Adrenal gland (tissue), 12 donors: ENCODE data around the gene PROM1. TPM values are rescaled to one million over a fixed set of nuclear protein-coding genes. Genes with fewer than 3 reads are reported as not detected.

Experiments used
- DNase-seq, 7 donors: peaks; one replicate each; pipeline ENCODE4 v3.0.0-alpha.2; 2019 to 2020
- H3K27ac ChIP-seq, 5 donors: fragments of 200-600 bp; sonication (generic) in 4 of 5; 1 replicate in 3 of 5; 2 replicates in 2 of 5; pipeline versions ENCODE4 v1.5.1 to v1.8.0; 2016 to 2020; ENCODE audit warnings: mild to moderate bottlenecking in 1 of 5
- H3K27me3 ChIP-seq: fragments of 200-600 bp; 2 replicates; pipeline ENCODE4 v1.8.0; 2021
- H3K36me3 ChIP-seq, 2 donors: fragments of 200-600 bp; replicated peaks in 1 of 2; 1 replicate in 1 of 2; 2 replicates in 1 of 2; pipeline versions ENCODE4 v1.5.1 to v1.8.0; 2018 to 2022
- H3K4me1 ChIP-seq, 2 donors: fragments of 200-600 bp; replicated peaks in 1 of 2; 1 replicate in 1 of 2; 2 replicates in 1 of 2; pipeline versions ENCODE4 v1.5.1 to v1.8.0; 2018 to 2021
- H3K4me3 ChIP-seq, 4 donors: fragments of 200-600 bp; sonication (generic) in 3 of 4; one replicate each; pipeline ENCODE4 v1.5.1; 2016 to 2018
- H3K9me3 ChIP-seq, 3 donors: fragments of 200-600 bp; sonication (generic) in 1 of 3; replicated peaks in 1 of 3; 1 replicate in 2 of 3; 2 replicates in 1 of 3; pipeline versions ENCODE4 v1.5.1 to v1.8.0; 2016 to 2021
- POLR2A ChIP-seq, 2 donors: fragments of 450-650 bp; IDR thresholded peaks; one replicate each; pipeline ENCODE4 v1.6.1; 2017; ENCODE audit warnings: antibody characterized with exemption in 2 of 2, mild to moderate bottlenecking in 2 of 2, moderate library complexity in 1 of 2
- WGBS, 4 donors: extraction: QIAGEN DNeasy Blood & Tissue Kit in 2 of 4; methylation state at CpG; one replicate each; pipeline versions ENCODE4 v1.1.5 to v1.1.7; 2013 to 2017; 5-methylcytosine and 5-hydroxymethylcytosine counted together
- intact Hi-C, 2 donors: fragments of 100-400 bp; cut with DNase I; formaldehyde crosslinking; loops; one replicate each; pipeline versions ENCODE4 v1.14.1 to v1.15.0; 2022 to 2023
- polyA plus RNA-seq, 3 donors: library from polyadenylated mRNA; stranded (reverse); fragments of 200-250 nt in 2 of 3; fragments of 350-450 nt in 1 of 3; fragmentation: Illumina TruSeq in 1 of 3; extraction: RNeasy Lipid Tissue Mini Kit (QIAGEN cat#74804) in 1 of 3; gene quantifications; one replicate each; pipeline ENCODE4 v1.2.3, GENCODE V29; 2013 to 2014
- total RNA-seq, 9 donors: library from RNA; depleted of rRNA in 4 of 9; stranded (reverse); fragments of >200 nt in 4 of 9; fragments of 120-200 nt in 1 of 9; fragmentation: NEBNext Ultra II Directional in 1 of 9; extraction: Animal tissue kit (Norgen Biotek cat#: 25700) in 1 of 9; gene quantifications; one replicate each; pipeline versions ENCODE4 v1.1.0 to v1.2.4, GENCODE V29; 2013 to 2023
- TF ChIP-seq, protein P1 (sequence below), 6 experiments: fragments of 450-650 bp in 4 of 6; fragments of 200-600 bp in 2 of 6; sonication (generic) in 1 of 6; IDR thresholded peaks; 1 replicate in 5 of 6; 2 replicates in 1 of 6; pipeline versions ENCODE4 v1.5.1 to v1.8.0; 2016 to 2021; ENCODE audit warnings: antibody characterized with exemption in 6 of 6, mild to moderate bottlenecking in 2 of 6, moderate library complexity in 1 of 6
- donor health status: healthy with polysubstance abuse.
- donor health status: Bipolar disorder and iron deficiency.
- donor health status: DM: yes; HTN: yes; CAD: no.
- donor health status: DM: no; HTN: no; CAD: no.
- donor health status: DM: no; HTN: no; CAD: no.
- donor health status: DM: yes; HTN: yes; CAD: no.

PROM1 gene
- total and polyA plus RNA-seq, 12 donors = 0.14 to 1.6 (median 0.39) TPM; not detected in 4

DNA sequence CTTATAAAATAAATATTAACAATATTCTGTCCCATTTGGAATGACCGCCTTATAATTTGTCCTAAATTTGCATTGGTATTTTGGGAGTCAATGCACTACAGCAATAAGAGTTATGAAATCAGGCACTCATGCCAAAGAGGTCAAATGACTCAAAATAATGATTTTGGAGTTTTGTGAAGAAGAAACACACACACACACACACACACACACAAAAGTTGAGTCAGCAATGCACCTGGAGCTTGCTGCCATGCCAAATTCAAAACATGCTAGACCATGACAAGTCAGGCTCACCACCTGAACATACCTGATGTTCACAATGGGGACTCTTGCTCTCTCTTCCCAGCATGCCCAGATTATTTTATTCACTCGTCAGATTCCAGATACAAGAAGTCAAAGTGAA, 56.7 kb downstream of the PROM1 start:
- Histone ChIP-seq H3K27ac (no peak overlapping the region), H3K4me1 (peaks cover 0 to 6% of the 10 kb centered on the region in 2 donors), H3K4me3 (no peak overlapping the region), H3K9me3 (no peaks in the 10 kb centered on the region), H3K36me3 (no peaks in the 10 kb centered on the region), H3K27me3 (no peaks in the 10 kb centered on the region)
- 47 to 80% (median 73%) methylated on average over 2 of the region's 2 CpGs for WGBS, 4 donors
- intact Hi-C loops = loop anchor here (5.0 to 10.0 kb wide), 5 partner anchors 168 to 418 kb away; no protein-coding TSS in a partner anchor
- DNase-seq = peak in 3 of 7 donors; percentile 9 to 33 (median 31)
- TF ChIP-seq, protein P1, sequence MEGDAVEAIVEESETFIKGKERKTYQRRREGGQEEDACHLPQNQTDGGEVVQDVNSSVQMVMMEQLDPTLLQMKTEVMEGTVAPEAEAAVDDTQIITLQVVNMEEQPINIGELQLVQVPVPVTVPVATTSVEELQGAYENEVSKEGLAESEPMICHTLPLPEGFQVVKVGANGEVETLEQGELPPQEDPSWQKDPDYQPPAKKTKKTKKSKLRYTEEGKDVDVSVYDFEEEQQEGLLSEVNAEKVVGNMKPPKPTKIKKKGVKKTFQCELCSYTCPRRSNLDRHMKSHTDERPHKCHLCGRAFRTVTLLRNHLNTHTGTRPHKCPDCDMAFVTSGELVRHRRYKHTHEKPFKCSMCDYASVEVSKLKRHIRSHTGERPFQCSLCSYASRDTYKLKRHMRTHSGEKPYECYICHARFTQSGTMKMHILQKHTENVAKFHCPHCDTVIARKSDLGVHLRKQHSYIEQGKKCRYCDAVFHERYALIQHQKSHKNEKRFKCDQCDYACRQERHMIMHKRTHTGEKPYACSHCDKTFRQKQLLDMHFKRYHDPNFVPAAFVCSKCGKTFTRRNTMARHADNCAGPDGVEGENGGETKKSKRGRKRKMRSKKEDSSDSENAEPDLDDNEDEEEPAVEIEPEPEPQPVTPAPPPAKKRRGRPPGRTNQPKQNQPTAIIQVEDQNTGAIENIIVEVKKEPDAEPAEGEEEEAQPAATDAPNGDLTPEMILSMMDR (IDR thresholded peaks at IDR 0.05) = no peak
- no peak for TF ChIP-seq POLR2A (IDR thresholded peaks at IDR 0.05)

DNA sequence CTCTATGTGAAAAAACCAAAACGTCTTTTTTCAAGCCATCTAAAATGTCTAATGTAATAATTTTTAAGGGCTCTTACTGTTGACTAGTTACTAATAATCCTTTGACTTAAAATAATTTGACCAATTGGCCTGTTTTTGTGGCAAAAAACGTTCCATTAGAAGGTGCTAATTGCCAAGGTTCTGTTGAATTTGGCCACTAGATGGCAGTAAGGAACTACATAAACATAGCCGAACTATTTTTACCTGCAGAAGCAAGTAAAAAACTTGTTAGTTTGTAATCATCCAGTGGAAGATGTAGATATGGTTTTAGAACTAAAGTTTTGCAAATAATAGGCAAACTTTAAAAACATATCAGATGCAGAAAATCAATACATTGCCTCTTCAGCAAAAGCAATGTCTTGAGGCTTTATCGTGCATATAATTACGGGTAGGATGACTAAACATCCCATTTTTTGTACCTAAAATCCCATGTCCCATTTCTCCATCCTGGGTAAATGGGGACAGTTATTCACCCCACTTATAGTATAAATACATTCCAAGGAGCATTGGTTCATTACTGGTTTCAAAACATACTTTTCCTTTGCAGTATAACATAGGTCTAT, 57.6 kb downstream of the PROM1 start:
- intact Hi-C loops = loop anchor here (5.0 to 10.0 kb wide), 5 partner anchors 169 to 419 kb away; no protein-coding TSS in a partner anchor
- no peaks in the 10 kb centered on the region for H3K36me3 ChIP-seq
- H3K27ac ChIP-seq = no peak overlapping the region
- TF ChIP-seq, protein P1 (IDR thresholded peaks at IDR 0.05) = peak; percentile 72 to 91 (median 84)
- TF ChIP-seq POLR2A (IDR thresholded peaks at IDR 0.05) = no peak
- no peak overlapping the region for H3K4me3 ChIP-seq
- 35 to 41% (median 36%) methylated on average over 5 of the region's 5 CpGs for WGBS, 4 donors
- H3K27me3 ChIP-seq = no peaks in the 10 kb centered on the region
- H3K9me3 ChIP-seq = no peaks in the 10 kb centered on the region
- DNase-seq = peak in 4 of 7 donors; percentile 17 to 45 (median 36)
- peaks cover 0 to 6% of the 10 kb centered on the region in 2 donors for H3K4me1 ChIP-seq

DNA sequence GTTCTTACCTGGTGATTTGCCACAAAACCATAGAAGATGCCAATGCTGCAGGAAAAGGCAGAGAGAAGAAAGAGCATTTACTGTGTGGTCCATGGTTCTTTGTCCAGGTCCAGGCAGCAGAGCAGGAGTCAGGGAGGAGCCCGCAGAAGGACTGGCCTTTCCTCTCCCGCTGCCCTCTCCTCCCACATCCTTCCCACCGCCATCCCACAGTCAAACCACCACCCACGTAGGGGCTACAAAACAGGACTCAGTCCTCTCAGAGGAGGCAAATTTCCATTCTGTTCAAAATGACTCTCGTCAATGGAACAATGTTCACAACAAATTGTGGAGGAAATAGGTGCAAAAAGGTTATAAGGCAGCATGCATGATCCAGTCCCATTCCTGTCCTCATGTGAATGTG, 58.6 kb downstream of the PROM1 start:
- 73 to 87% (median 76%) methylated on average over 5 of the region's 5 CpGs for WGBS, 4 donors
- Histone ChIP-seq H3K27me3 (no peaks in the 10 kb centered on the region), H3K36me3 (no peaks in the 10 kb centered on the region), H3K4me1 (peaks cover 0 to 6% of the 10 kb centered on the region in 2 donors), H3K4me3 (no peak overlapping the region), H3K9me3 (no peaks in the 10 kb centered on the region), H3K27ac (no peak overlapping the region)
- TF ChIP-seq, protein P1 (IDR thresholded peaks at IDR 0.05) = no peak
- no peak for TF ChIP-seq POLR2A (IDR thresholded peaks at IDR 0.05)
- DNase-seq = no peak
- intact Hi-C loops = loop anchor here (5.0 to 10.0 kb wide), 5 partner anchors 170 to 420 kb away; no protein-coding TSS in a partner anchor

DNA sequence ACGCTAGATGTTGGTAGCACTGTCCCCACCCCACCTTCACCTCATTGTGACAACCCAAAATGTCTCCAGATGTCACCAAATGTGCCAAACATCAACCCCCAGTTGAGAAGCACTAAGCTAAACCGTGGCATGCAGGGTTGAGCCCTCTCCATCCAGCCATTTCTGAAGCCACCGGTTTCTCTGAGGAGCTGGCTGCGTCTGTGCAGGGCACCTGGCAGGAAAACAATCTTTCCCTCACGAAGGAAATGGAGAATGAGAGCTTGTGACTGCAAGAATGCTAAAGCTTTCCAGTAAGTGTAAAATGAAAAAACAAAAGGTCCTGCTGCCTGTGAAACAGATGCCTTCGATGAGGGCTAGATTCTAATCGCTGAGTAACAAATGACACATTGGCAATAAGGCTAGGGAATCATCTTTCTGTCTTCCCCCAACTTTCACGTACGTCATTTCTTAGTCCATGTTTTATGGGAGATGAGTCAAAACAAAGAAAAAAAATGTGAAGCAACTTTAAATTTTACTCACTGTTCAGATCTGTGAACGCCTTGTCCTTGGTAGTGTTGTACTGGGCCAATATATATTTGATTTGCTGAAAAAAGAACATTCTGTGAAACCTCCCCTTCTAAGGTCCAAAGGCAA, 59.9 kb downstream of the PROM1 start:
- H3K4me3 ChIP-seq = no peak overlapping the region
- no peaks in the 10 kb centered on the region for H3K9me3 ChIP-seq
- DNase-seq = no peak
- H3K27ac ChIP-seq = no peak overlapping the region
- intact Hi-C loops = loop anchor here (5.0 to 10.0 kb wide), 5 partner anchors 171 to 421 kb away; no protein-coding TSS in a partner anchor
- 61 to 74% (median 66%) methylated on average over 9 to 10 of the region's 10 CpGs for WGBS, 4 donors
- TF ChIP-seq, protein P1 (IDR thresholded peaks at IDR 0.05) = no peak
- TF ChIP-seq POLR2A (IDR thresholded peaks at IDR 0.05) = no peak
- no peaks in the 10 kb centered on the region for H3K36me3 ChIP-seq
- no peaks in the 10 kb centered on the region for H3K27me3 ChIP-seq
- H3K4me1 ChIP-seq = peaks cover 0 to 6% of the 10 kb centered on the region in 2 donors
